B cell (primary cell): ENCODE measurements around the gene KCNMB3.

ENCODE experiments used
- CTCF ChIP-seq: fragments of 200-600 bp; IDR thresholded peaks from one replicate; pipeline ENCODE4 v1.8.0; 2022; ENCODE audit warnings: antibody characterized with exemption, mild to moderate bottlenecking
- EZH2 ChIP-seq: IDR thresholded peaks from 2 replicates; pipeline ENCODE4 v1.6.1; 2012; ENCODE audit warnings: borderline replicate concordance, low read depth, mild to moderate bottlenecking, moderate library complexity, low read length; ENCODE audit not compliant: insufficient read depth, poor library complexity, severe bottlenecking

- no peak for TF ChIP-seq CTCF
- TF ChIP-seq EZH2 = no peak
Observed at GRCh38 chr3:179196098-179196497, 54.8 kb downstream of the KCNMB3 start.
